HepG2 (cell line): ENCODE results near the gene SEMA3B. TPM values are rescaled to one million over a fixed set of nuclear protein-coding genes. Genes with fewer than 3 reads are reported as not detected.

Experiments used
- AGO1 ChIP-seq: fragments of 200-400 bp; formaldehyde crosslinking; IDR thresholded peaks from 2 replicates; pipeline ENCODE4 v1.6.1; 2017; ENCODE audit warnings: mild to moderate bottlenecking, low read depth, low read length, moderate library complexity; ENCODE audit not compliant: poor library complexity, severe bottlenecking
- CEBPG ChIP-seq: IDR thresholded peaks from 2 replicates; pipeline ENCODE4 v1.6.1; 2016
- CHD4 ChIP-seq: fragments of 200-600 bp; sonication (generic); IDR thresholded peaks from 2 replicates; pipeline ENCODE4 v1.7.0; 2017; ENCODE audit warnings: mild to moderate bottlenecking, low read length, borderline replicate concordance
- ELF1 ChIP-seq: sonication (generic); formaldehyde crosslinking; IDR thresholded peaks from 2 replicates; pipeline ENCODE4 v1.4.0; 2020; ENCODE audit warnings: missing genetic modification reagents
- FUBP1 ChIP-seq: sonication (generic); formaldehyde crosslinking; IDR thresholded peaks from 2 replicates; pipeline ENCODE4 v1.5.1; 2020; ENCODE audit warnings: missing genetic modification reagents, mild to moderate bottlenecking, borderline replicate concordance
- HHEX ChIP-seq: IDR thresholded peaks from 2 replicates; pipeline ENCODE4 v1.6.1; 2016; ENCODE audit warnings: control low read depth
- HNRNPUL1 ChIP-seq: fragments of 200-400 bp; formaldehyde crosslinking; IDR thresholded peaks from 2 replicates; pipeline ENCODE4 v1.6.1; 2017; ENCODE audit warnings: low read depth, mild to moderate bottlenecking, low read length, moderate library complexity
- IRF2 ChIP-seq: IDR thresholded peaks from 2 replicates; pipeline ENCODE4 v1.6.1; 2018; ENCODE audit warnings: missing genetic modification reagents, missing compliant biosample characterization
- JDP2 ChIP-seq: sonication (generic); formaldehyde crosslinking; IDR thresholded peaks from 2 replicates; pipeline ENCODE4 v1.8.1; 2022; ENCODE audit warnings: missing genetic modification reagents, borderline replicate concordance
- KDM2A ChIP-seq: sonication (generic); formaldehyde crosslinking; IDR thresholded peaks from 2 replicates; pipeline ENCODE4 v1.4.0; 2020; ENCODE audit warnings: low read depth, missing genetic modification reagents, borderline replicate concordance
- KMT2B ChIP-seq: IDR thresholded peaks from 2 replicates; pipeline ENCODE4 v1.6.1; 2016; ENCODE audit warnings: missing genetic modification reagents, missing compliant biosample characterization
- MATR3 ChIP-seq: sonication (generic); formaldehyde crosslinking; IDR thresholded peaks from 2 replicates; pipeline ENCODE4 v1.4.0; 2020; ENCODE audit warnings: missing genetic modification reagents
- MLXIP ChIP-seq: sonication (generic); formaldehyde crosslinking; IDR thresholded peaks from 2 replicates; pipeline ENCODE4 v1.9.0; 2021; ENCODE audit warnings: missing genetic modification reagents, borderline replicate concordance
- NAIF1 ChIP-seq: sonication (generic); formaldehyde crosslinking; IDR thresholded peaks from 2 replicates; pipeline ENCODE4 v1.5.0; 2020; ENCODE audit warnings: mild to moderate bottlenecking, missing genetic modification reagents, borderline replicate concordance
- PHF5A ChIP-seq: IDR thresholded peaks from one replicate; pipeline ENCODE4 v1.6.1; 2018; ENCODE audit warnings: low read depth, missing genetic modification reagents; ENCODE audit not compliant: unreplicated experiment
- POLR2G ChIP-seq: fragments of 200-400 bp; formaldehyde crosslinking; IDR thresholded peaks from 2 replicates; pipeline ENCODE4 v1.6.1; 2018; ENCODE audit warnings: mild to moderate bottlenecking, low read depth, low read length, moderate library complexity
- RELA ChIP-seq: sonication (generic); formaldehyde crosslinking; IDR thresholded peaks from 2 replicates; pipeline ENCODE4 v1.4.0; 2020; ENCODE audit warnings: missing genetic modification reagents
- RNF2 ChIP-seq: fragments of 450-650 bp; conservative IDR thresholded peaks from 2 replicates; pipeline ENCODE4 v1.6.1; 2016; ENCODE audit warnings: low read depth
- STAT5B ChIP-seq: sonication (generic); formaldehyde crosslinking; IDR thresholded peaks from 2 replicates; pipeline ENCODE4 v1.4.0; 2020; ENCODE audit warnings: missing genetic modification reagents
- ZBTB38 ChIP-seq: sonication (generic); formaldehyde crosslinking; IDR thresholded peaks from 2 replicates; pipeline ENCODE4 v1.5.1; 2020; ENCODE audit warnings: mild to moderate bottlenecking, missing genetic modification reagents
- ZNF138 ChIP-seq: sonication (generic); formaldehyde crosslinking; IDR thresholded peaks from 2 replicates; pipeline ENCODE4 v1.5.0; 2020; ENCODE audit warnings: mild to moderate bottlenecking, low read depth, missing genetic modification reagents
- ZNF672 ChIP-seq: sonication (generic); formaldehyde crosslinking; IDR thresholded peaks from 2 replicates; pipeline ENCODE4 v1.8.1; 2022; ENCODE audit warnings: missing genetic modification reagents
- ZNF768 ChIP-seq: sonication (generic); formaldehyde crosslinking; IDR thresholded peaks from 2 replicates; pipeline ENCODE4 v1.4.0; 2020; ENCODE audit warnings: missing genetic modification reagents
- ZNF781 ChIP-seq: sonication (generic); formaldehyde crosslinking; IDR thresholded peaks from 2 replicates; pipeline ENCODE4 v1.5.1; 2020; ENCODE audit warnings: borderline replicate concordance, mild to moderate bottlenecking, missing genetic modification reagents; ENCODE audit errors: not compliant biosample characterization
- ZSCAN12 ChIP-seq: sonication (generic); formaldehyde crosslinking; IDR thresholded peaks from 2 replicates; pipeline ENCODE4 v1.9.0; 2021; ENCODE audit warnings: mild to moderate bottlenecking, missing genetic modification reagents
- polyA plus RNA-seq, 8 experiments: library from polyadenylated mRNA; depleted of rRNA in 3 of 8; stranded (reverse) in 7 of 8; unstranded in 1 of 8; fragments of >200 nt; fragmentation: Illumina TruSeq in 4 of 8; extraction: Trizol in 4 of 8; gene quantifications; 2 replicates each; pipeline versions ENCODE4 v1.2.1 to v1.2.3, GENCODE V29; 2011 to 2016; ENCODE audit warnings: low read depth in 4 of 8, missing spikeins in 1 of 8, mixed read lengths in 1 of 8; ENCODE audit not compliant: insufficient read depth in 1 of 8
- total RNA-seq, 5 experiments: library from RNA; depleted of rRNA; stranded (reverse); fragments of >200 nt; fragmentation: Illumina TruSeq; extraction: Trizol; gene quantifications; 2 replicates each; pipeline ENCODE4 v1.2.3, GENCODE V29; 2016; ENCODE audit warnings: low read depth in 1 of 5
- TF ChIP-seq, protein P1 (sequence below): IDR thresholded peaks from 2 replicates; pipeline ENCODE4 v1.6.1; 2016; ENCODE audit warnings: missing genetic modification reagents, missing compliant biosample characterization
- TF ChIP-seq, protein P2 (sequence below): sonication (generic); formaldehyde crosslinking; IDR thresholded peaks from 2 replicates; pipeline ENCODE4 v1.4.0; 2020; ENCODE audit warnings: mild to moderate bottlenecking, missing genetic modification reagents

SEMA3B gene
- total and polyA plus RNA-seq, 2 of the 13 experiments (the other 11 are each of a cell fraction or from before 2014, with no cell fraction given) = 93.2 to 158 TPM

GRCh38 chr3:50319894-50320625 lies 51.1 kb downstream of the SEMA3B start (continued):
- TF ChIP-seq PHF5A (CRISPR knock-in tag) (no peak), KDM2A (CRISPR knock-in tag) (no peak), JDP2 (CRISPR knock-in tag) (no peak), RNF2 (no peak), IRF2 (CRISPR knock-in tag) (no peak), MLXIP (CRISPR knock-in tag) (no peak), POLR2G (no peak), KMT2B (CRISPR knock-in tag) (no peak), MATR3 (CRISPR knock-in tag) (no peak), ZSCAN12 (CRISPR knock-in tag) (no peak), ZBTB38 (peak; percentile 97), HHEX (no peak), CHD4 (no peak), FUBP1 (0 out of 2 replicates have a peak, but pooled peaks have one; percentile 33), ZNF768 (CRISPR knock-in tag) (0 out of 2 replicates have a peak, but pooled peaks have one; percentile 25), RELA (CRISPR knock-in tag) (no peak), NAIF1 (CRISPR knock-in tag) (no peak), CEBPG (no peak), STAT5B (no peak), AGO1 (no peak), HNRNPUL1 (no peak), ZNF672 (CRISPR knock-in tag) (no peak), ZNF138 (CRISPR knock-in tag) (peak; percentile 53; the same call in 1 of the 2 replicates), ELF1 (CRISPR knock-in tag) (no peak), ZNF781 (CRISPR knock-in tag) (no peak)
- TF ChIP-seq, protein P1, sequence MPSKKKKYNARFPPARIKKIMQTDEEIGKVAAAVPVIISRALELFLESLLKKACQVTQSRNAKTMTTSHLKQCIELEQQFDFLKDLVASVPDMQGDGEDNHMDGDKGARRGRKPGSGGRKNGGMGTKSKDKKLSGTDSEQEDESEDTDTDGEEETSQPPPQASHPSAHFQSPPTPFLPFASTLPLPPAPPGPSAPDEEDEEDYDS (CRISPR knock-in tag) = no peak
- TF ChIP-seq, protein P2, sequence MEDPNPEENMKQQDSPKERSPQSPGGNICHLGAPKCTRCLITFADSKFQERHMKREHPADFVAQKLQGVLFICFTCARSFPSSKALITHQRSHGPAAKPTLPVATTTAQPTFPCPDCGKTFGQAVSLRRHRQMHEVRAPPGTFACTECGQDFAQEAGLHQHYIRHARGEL (CRISPR knock-in tag) = no peak
